HS-27A (cell line): ENCODE measurements around the gene KLHL4.
"Not testable (repeated sequence)": the region's sequence is repeated elsewhere in the genome, so short reads cannot be mapped to it uniquely, and the experiment has no call there.

Source experiments
- DNase-seq: peaks from one replicate; pipeline ENCODE4 v3.0.0-alpha.2; 2012; ENCODE audit warnings: low read depth, missing footprints

KLHL4 gene

GRCh38 chrX:87663421-87663820 is 145.8 kb downstream of the KLHL4 start:
- no peak for DNase-seq

GRCh38 chrX:87664381-87664780 is 146.8 kb downstream of the KLHL4 start:
- DNase-seq = no peak

GRCh38 chrX:87679849-87680248 is 162.2 kb downstream of the KLHL4 start:
- DNase-seq = no peak

GRCh38 chrX:87687703-87688102 is 170.1 kb downstream of the KLHL4 start:
- DNase-seq = no peak

GRCh38 chrX:87688113-87688748 is 170.6 kb downstream of the KLHL4 start:
- not testable (repeated sequence) for DNase-seq

GRCh38 chrX:87689218-87689617 is 171.6 kb downstream of the KLHL4 start:
- not testable (repeated sequence) for DNase-seq

- no peak for DNase-seq
These were observed 175.6 kb downstream of the KLHL4 start for GRCh38 chrX:87693204-87693603.

GRCh38 chrX:87697409-87697808 is 179.8 kb downstream of the KLHL4 start:
- DNase-seq = no peak

- DNase-seq = no peak
These were observed 185.2 kb downstream of the KLHL4 start for GRCh38 chrX:87702795-87703194.

GRCh38 chrX:87703469-87703868 is 185.9 kb downstream of the KLHL4 start:
- not testable (repeated sequence) for DNase-seq

- DNase-seq = no peak
These were observed 188.5 kb downstream of the KLHL4 start for GRCh38 chrX:87706134-87706533.

- DNase-seq = no peak
These were observed 193.0 kb downstream of the KLHL4 start for GRCh38 chrX:87710580-87710979.
